Measurements from ENCODE around the gene VHLL. TPM values are rescaled to one million over a fixed set of nuclear protein-coding genes. Genes with fewer than 3 reads are reported as not detected.
A peak's percentile ranks its signal among the peaks of the same experiment; 100 is the strongest.

Gene VHLL
- total and polyA plus RNA-seq, 10 donors, result not detected

DNA sequence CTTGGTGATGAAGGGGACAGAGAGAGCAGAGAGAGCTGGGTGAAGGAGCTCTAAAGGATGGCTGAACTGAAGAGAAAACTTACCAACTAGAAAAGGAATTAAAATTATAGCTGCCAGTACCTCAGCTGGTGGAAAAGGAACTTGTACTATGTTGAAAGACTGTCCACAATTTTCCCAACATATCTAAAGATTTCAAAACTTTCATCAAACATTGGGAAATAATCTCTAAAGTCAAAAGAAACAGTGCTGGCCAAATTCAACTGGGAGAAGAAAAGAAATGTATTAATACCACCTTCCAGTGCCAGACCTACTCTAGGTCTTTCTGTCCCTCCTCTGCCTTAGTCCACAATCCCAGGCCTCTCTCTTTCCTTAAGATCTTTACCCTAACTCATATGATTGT lies 22.6 kb downstream of the VHLL start:
- intact Hi-C loops (cut with DNase I; ENCODE audit: low total_unique reads), result no loop called here

DNA sequence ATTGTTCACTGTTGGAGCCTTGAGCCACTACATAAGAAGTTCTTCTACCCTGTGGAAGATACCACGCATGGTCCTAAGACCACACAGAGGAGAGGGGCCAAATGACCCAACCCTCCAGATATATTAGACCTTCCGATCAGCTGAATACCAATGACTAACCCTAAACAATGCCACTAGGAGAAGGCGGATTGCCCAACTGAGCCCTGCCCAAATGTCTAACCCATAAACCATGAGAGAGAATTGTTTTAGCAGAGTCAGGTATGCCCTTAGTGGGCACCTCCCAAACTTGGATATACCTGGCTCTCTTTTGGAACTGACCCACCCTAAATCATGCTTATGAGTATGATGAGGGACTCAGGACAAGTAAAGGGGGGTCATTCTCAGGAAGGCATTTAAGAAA lies 28.8 kb downstream of the VHLL start:
- H3K4me3 ChIP-seq, result no peak overlapping the region
- no peaks in the 10 kb centered on the region for H3K27me3 ChIP-seq (replicated peaks in 1 of 7)
- no peaks in the 10 kb centered on the region for H3K4me1 ChIP-seq
- no peak overlapping the region for H3K27ac ChIP-seq
- intact Hi-C loops (cut with DNase I; ENCODE audit: low total_unique reads), result no loop called here
- WGBS, 5 donors, result 94 to 100% (median 97%) methylated on average over 3 of the region's 3 CpGs
- DNase-seq, result no peak
- H3K36me3 ChIP-seq, result peaks cover 2 to 100% (median 99%) of the 10 kb centered on the region in 6 donors
- no peak for TF ChIP-seq POLR2A (IDR thresholded peaks at IDR 0.05)
- TF ChIP-seq POLR2AphosphoS5 (IDR thresholded peaks at IDR 0.05), result no peak
- TF ChIP-seq, protein P1, sequence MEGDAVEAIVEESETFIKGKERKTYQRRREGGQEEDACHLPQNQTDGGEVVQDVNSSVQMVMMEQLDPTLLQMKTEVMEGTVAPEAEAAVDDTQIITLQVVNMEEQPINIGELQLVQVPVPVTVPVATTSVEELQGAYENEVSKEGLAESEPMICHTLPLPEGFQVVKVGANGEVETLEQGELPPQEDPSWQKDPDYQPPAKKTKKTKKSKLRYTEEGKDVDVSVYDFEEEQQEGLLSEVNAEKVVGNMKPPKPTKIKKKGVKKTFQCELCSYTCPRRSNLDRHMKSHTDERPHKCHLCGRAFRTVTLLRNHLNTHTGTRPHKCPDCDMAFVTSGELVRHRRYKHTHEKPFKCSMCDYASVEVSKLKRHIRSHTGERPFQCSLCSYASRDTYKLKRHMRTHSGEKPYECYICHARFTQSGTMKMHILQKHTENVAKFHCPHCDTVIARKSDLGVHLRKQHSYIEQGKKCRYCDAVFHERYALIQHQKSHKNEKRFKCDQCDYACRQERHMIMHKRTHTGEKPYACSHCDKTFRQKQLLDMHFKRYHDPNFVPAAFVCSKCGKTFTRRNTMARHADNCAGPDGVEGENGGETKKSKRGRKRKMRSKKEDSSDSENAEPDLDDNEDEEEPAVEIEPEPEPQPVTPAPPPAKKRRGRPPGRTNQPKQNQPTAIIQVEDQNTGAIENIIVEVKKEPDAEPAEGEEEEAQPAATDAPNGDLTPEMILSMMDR (IDR thresholded peaks at IDR 0.05 in 8 of 11, conservative IDR thresholded peaks at IDR 0.05 in 3 of 11), result no peak
- H3K9me3 ChIP-seq, result no peaks in the 10 kb centered on the region

More for the DNA sequence above, 22.6 kb downstream of the VHLL start:
- no peak for DNase-seq
- H3K4me3 ChIP-seq, result peak overlapping the region in 1 of 8 donors; percentile 15
- TF ChIP-seq POLR2AphosphoS5 (IDR thresholded peaks at IDR 0.05) (no peak), POLR2A (IDR thresholded peaks at IDR 0.05) (no peak)
- TF ChIP-seq, protein P1 (IDR thresholded peaks at IDR 0.05 in 8 of 11, conservative IDR thresholded peaks at IDR 0.05 in 3 of 11), result no peak
- no peaks in the 10 kb centered on the region for H3K9me3 ChIP-seq
- no peaks in the 10 kb centered on the region for H3K27me3 ChIP-seq (replicated peaks in 1 of 7)
- H3K36me3 ChIP-seq, result peaks cover 2 to 88% (median 75%) of the 10 kb centered on the region in 6 donors
- H3K4me1 ChIP-seq, result peaks cover 6 to 46% (median 19%) of the 10 kb centered on the region in 6 donors
- H3K27ac ChIP-seq, result peak overlapping the region in 6 of 8 donors; percentile 15 to 87 (median 70)

GRCh38 chr1:156268336-156268735 lies 30.8 kb downstream of the VHLL start:
- no peak for DNase-seq
- TF ChIP-seq, protein P1 (IDR thresholded peaks at IDR 0.05 in 8 of 11, conservative IDR thresholded peaks at IDR 0.05 in 3 of 11), result no peak
- no peak for TF ChIP-seq POLR2A (IDR thresholded peaks at IDR 0.05)
- no peak for TF ChIP-seq POLR2AphosphoS5 (IDR thresholded peaks at IDR 0.05)
- no peaks in the 10 kb centered on the region for H3K9me3 ChIP-seq
- no peaks in the 10 kb centered on the region for H3K4me1 ChIP-seq
- intact Hi-C loops (cut with DNase I; ENCODE audit: low total_unique reads), result no loop called here
- H3K27me3 ChIP-seq (replicated peaks in 1 of 7), result no peaks in the 10 kb centered on the region
- no peak overlapping the region for H3K27ac ChIP-seq
- WGBS, 5 donors, result 92 to 98% (median 96%) methylated on average over 4 of the region's 4 CpGs
- H3K36me3 ChIP-seq, result peaks cover 2 to 100% (median 96%) of the 10 kb centered on the region in 6 donors
- no peak overlapping the region for H3K4me3 ChIP-seq

GRCh38 chr1:156266051-156266450 lies 33.1 kb downstream of the VHLL start:
- Histone ChIP-seq H3K36me3 (peaks cover 2 to 100% (median 97%) of the 10 kb centered on the region in 6 donors), H3K4me3 (no peak overlapping the region), H3K27me3 (replicated peaks in 1 of 7) (no peaks in the 10 kb centered on the region), H3K27ac (no peak overlapping the region), H3K4me1 (peaks cover 0 to 4% (median 0%) of the 10 kb centered on the region in 6 donors), H3K9me3 (no peaks in the 10 kb centered on the region)
- intact Hi-C loops (cut with DNase I; ENCODE audit: low total_unique reads), result no loop called here
- no peak for DNase-seq
- no peak for TF ChIP-seq POLR2A (IDR thresholded peaks at IDR 0.05)
- TF ChIP-seq, protein P1 (IDR thresholded peaks at IDR 0.05 in 8 of 11, conservative IDR thresholded peaks at IDR 0.05 in 3 of 11), result no peak
- TF ChIP-seq POLR2AphosphoS5 (IDR thresholded peaks at IDR 0.05), result no peak
- 89 to 98% (median 94%) methylated on average over 13 of the region's 13 CpGs for WGBS, 5 donors
